Measurements from ENCODE around the gene EPB41L2.
"Not testable (repeated sequence)": the region's sequence is repeated elsewhere in the genome, so short reads cannot be mapped to it uniquely, and the experiment has no call there.

EPB41L2 gene

GRCh38 chr6:131036143-131036542 is 26.9 kb downstream of the EPB41L2 start:
- DNase-seq (ENCODE audit: low spot score) = no peak

GRCh38 chr6:131035582-131035981 is 27.5 kb downstream of the EPB41L2 start:
- no peak for DNase-seq (ENCODE audit: low spot score)

- DNase-seq (ENCODE audit: low spot score) = no peak
Observed at GRCh38 chr6:131033631-131034030, 29.4 kb downstream of the EPB41L2 start.

- DNase-seq (ENCODE audit: low spot score) = peak; percentile 45
Observed at GRCh38 chr6:131029626-131030297, 33.3 kb downstream of the EPB41L2 start.

- DNase-seq (ENCODE audit: low spot score) = no peak
Observed at GRCh38 chr6:131027326-131027725, 35.7 kb downstream of the EPB41L2 start.

GRCh38 chr6:131026243-131026642 is 36.8 kb downstream of the EPB41L2 start:
- DNase-seq (ENCODE audit: low spot score) = no peak

GRCh38 chr6:131024565-131024964 is 38.5 kb downstream of the EPB41L2 start:
- no peak for DNase-seq (ENCODE audit: low spot score)

- peak; percentile 45 for DNase-seq (ENCODE audit: low spot score)
Observed at GRCh38 chr6:131023834-131024504, 39.1 kb downstream of the EPB41L2 start.

- DNase-seq (ENCODE audit: low spot score) = no peak
Observed at GRCh38 chr6:131022691-131023090, 40.4 kb downstream of the EPB41L2 start.

- DNase-seq (ENCODE audit: low spot score) = no peak
Observed at GRCh38 chr6:131017962-131018361, 45.1 kb downstream of the EPB41L2 start.

GRCh38 chr6:131015630-131016263 is 47.3 kb downstream of the EPB41L2 start:
- peak; percentile 69 for DNase-seq (ENCODE audit: low spot score)

- no peak for DNase-seq (ENCODE audit: low spot score)
Observed at GRCh38 chr6:131015025-131015591, 47.9 kb downstream of the EPB41L2 start.

- DNase-seq (ENCODE audit: low spot score) = no peak
Observed at GRCh38 chr6:131014080-131014776, 48.8 kb downstream of the EPB41L2 start.

- peak; percentile 82 for DNase-seq (ENCODE audit: low spot score)
Observed at GRCh38 chr6:131013495-131013894, 49.5 kb downstream of the EPB41L2 start.

- DNase-seq (ENCODE audit: low spot score) = no peak
Observed at GRCh38 chr6:131009790-131010189, 53.3 kb downstream of the EPB41L2 start.

GRCh38 chr6:131008965-131009364 is 54.1 kb downstream of the EPB41L2 start:
- not testable (repeated sequence) for DNase-seq (ENCODE audit: low spot score)

- not testable (repeated sequence) for DNase-seq (ENCODE audit: low spot score)
Observed at GRCh38 chr6:131007964-131008363, 55.1 kb downstream of the EPB41L2 start.

GRCh38 chr6:131007286-131007685 is 55.8 kb downstream of the EPB41L2 start:
- DNase-seq (ENCODE audit: low spot score) = no peak

GRCh38 chr6:131005439-131006016 is 57.5 kb downstream of the EPB41L2 start:
- no peak for DNase-seq (ENCODE audit: low spot score)

- DNase-seq (ENCODE audit: low spot score) = no peak
Observed at GRCh38 chr6:131004936-131005335, 58.1 kb downstream of the EPB41L2 start.

- no peak for DNase-seq (ENCODE audit: low spot score)
Observed at GRCh38 chr6:131004387-131004755, 58.7 kb downstream of the EPB41L2 start.
